Measurements from ENCODE around the gene B3GALT4. TPM values are rescaled to one million over a fixed set of nuclear protein-coding genes. Genes with fewer than 3 reads are reported as not detected.

B3GALT4 gene
- total RNA-seq, 1 donor from 2014 or later = 5.1 TPM

- DNase-seq = no peak
Observed at GRCh38 chr6:33292996-33293682, 16.2 kb downstream of the B3GALT4 start.

GRCh38 chr6:33294086-33294823 is 17.3 kb downstream of the B3GALT4 start:
- no peak for DNase-seq

GRCh38 chr6:33295621-33296369 is 18.9 kb downstream of the B3GALT4 start:
- DNase-seq = no peak

GRCh38 chr6:33296797-33297405 is 20.0 kb downstream of the B3GALT4 start:
- no peak for DNase-seq

- no peak for DNase-seq
Observed at GRCh38 chr6:33297406-33297955, 20.6 kb downstream of the B3GALT4 start.

GRCh38 chr6:33297956-33298772 is 21.2 kb downstream of the B3GALT4 start:
- peak; percentile 86 for DNase-seq

GRCh38 chr6:33298773-33299236 is 21.9 kb downstream of the B3GALT4 start, which contains the start of gene RGL2:
TSS of gene RGL2 (minus strand) at chr6:33298942. CDS start at chr6:33298610, 332 bp downstream.
- peak; percentile 73 for DNase-seq

GRCh38 chr6:33299237-33299944 is 22.5 kb downstream of the B3GALT4 start:
- DNase-seq = peak; percentile 91

GRCh38 chr6:33301877-33302276 is 25.0 kb downstream of the B3GALT4 start:
- DNase-seq = no peak

- DNase-seq = no peak
Observed at GRCh38 chr6:33304216-33304615, 27.3 kb downstream of the B3GALT4 start.

GRCh38 chr6:33305052-33305451 is 28.1 kb downstream of the B3GALT4 start:
- DNase-seq = no peak

GRCh38 chr6:33306356-33306755 is 29.4 kb downstream of the B3GALT4 start:
- no peak for DNase-seq

GRCh38 chr6:33312361-33313104 is 35.6 kb downstream of the B3GALT4 start:
- DNase-seq = peak; percentile 58

GRCh38 chr6:33313105-33313708 is 36.3 kb downstream of the B3GALT4 start:
- DNase-seq = no peak

GRCh38 chr6:33313709-33314514 is 37.0 kb downstream of the B3GALT4 start, which contains the start of gene TAPBP:
TSS of gene TAPBP (minus strand) at chr6:33314078. CDS start at chr6:33314041, 37 bp downstream.
- DNase-seq = no peak

GRCh38 chr6:33314515-33314942 is 37.6 kb downstream of the B3GALT4 start:
- peak; percentile 82 for DNase-seq

- no peak for DNase-seq
Observed at GRCh38 chr6:33314943-33315792, 38.2 kb downstream of the B3GALT4 start.

Data from skin of body (tissue), 2 donors.